ENCODE data around the gene LILRB3. TPM values are rescaled to one million over a fixed set of nuclear protein-coding genes. Genes with fewer than 3 reads are reported as not detected.
"Not testable (repeated sequence)": the region's sequence is repeated elsewhere in the genome, so short reads cannot be mapped to it uniquely, and the experiment has no call there.

LILRB3 gene
- polyA plus RNA-seq, 1 experiment: not detected

GRCh38 chr19:54219702-54220101 is 3.1 kb downstream of the LILRB3 start:
- DNase-seq (ENCODE audit: low read depth, low spot score); POLR2A ChIA-PET; H3K27ac ChIP-seq (ENCODE audit: low read depth, low read length); H3K4me3 ChIP-seq (ENCODE audit: low read depth, low read length); H3K9me3 ChIP-seq (ENCODE audit: control insufficient read depth, insufficient read depth, low read length); CTCF ChIA-PET: not testable (repeated sequence)
- peaks cover 12% of the 10 kb centered on the region for H3K27me3 ChIP-seq (ENCODE audit: control insufficient read depth, insufficient read depth, low read length)

GRCh38 chr19:54218960-54219661 is 3.7 kb downstream of the LILRB3 start:
- H3K27me3 ChIP-seq (ENCODE audit: control insufficient read depth, insufficient read depth, low read length): peaks cover 12% of the 10 kb centered on the region
- ChIA-PET CTCF (no interaction called here), POLR2A (no interaction called here)
- no peak overlapping the region for H3K4me3 ChIP-seq (ENCODE audit: low read depth, low read length)
- no peak for DNase-seq (ENCODE audit: low read depth, low spot score)
- H3K27ac ChIP-seq (ENCODE audit: low read depth, low read length): no peak overlapping the region
- no peak for TF ChIP-seq CTCF (IDR thresholded peaks at IDR 0.05; ENCODE audit: low read depth, low read length)
- no peaks in the 10 kb centered on the region for H3K9me3 ChIP-seq (ENCODE audit: control insufficient read depth, insufficient read depth, low read length)

- H3K4me3 ChIP-seq (ENCODE audit: low read depth, low read length): no peak overlapping the region
- H3K27me3 ChIP-seq (ENCODE audit: control insufficient read depth, insufficient read depth, low read length): peaks cover 12% of the 10 kb centered on the region
- ChIA-PET CTCF (no interaction called here), POLR2A (no interaction called here)
- H3K27ac ChIP-seq (ENCODE audit: low read depth, low read length): no peak overlapping the region
- DNase-seq (ENCODE audit: low read depth, low spot score): no peak
- no peak for TF ChIP-seq CTCF (IDR thresholded peaks at IDR 0.05; ENCODE audit: low read depth, low read length)
- H3K9me3 ChIP-seq (ENCODE audit: control insufficient read depth, insufficient read depth, low read length): no peaks in the 10 kb centered on the region
Observed at GRCh38 chr19:54218259-54218658, 4.5 kb downstream of the LILRB3 start.

- DNase-seq (ENCODE audit: low read depth, low spot score); H3K27ac ChIP-seq (ENCODE audit: low read depth, low read length); CTCF ChIA-PET; H3K9me3 ChIP-seq (ENCODE audit: control insufficient read depth, insufficient read depth, low read length); POLR2A ChIA-PET; H3K4me3 ChIP-seq (ENCODE audit: low read depth, low read length): not testable (repeated sequence)
- peaks cover 12% of the 10 kb centered on the region for H3K27me3 ChIP-seq (ENCODE audit: control insufficient read depth, insufficient read depth, low read length)
Observed at GRCh38 chr19:54217517-54218247, 5.1 kb downstream of the LILRB3 start.

- DNase-seq (ENCODE audit: low read depth, low spot score): no peak
- Histone ChIP-seq H3K27me3 (ENCODE audit: control insufficient read depth, insufficient read depth, low read length) (peaks cover 10% of the 10 kb centered on the region), H3K4me3 (ENCODE audit: low read depth, low read length) (no peak overlapping the region), H3K27ac (ENCODE audit: low read depth, low read length) (no peak overlapping the region), H3K9me3 (ENCODE audit: control insufficient read depth, insufficient read depth, low read length) (no peaks in the 10 kb centered on the region)
- CTCF ChIA-PET: no interaction called here
- no peak for TF ChIP-seq CTCF (IDR thresholded peaks at IDR 0.05; ENCODE audit: low read depth, low read length)
- POLR2A ChIA-PET: no interaction called here
Observed at GRCh38 chr19:54216869-54217268, 5.9 kb downstream of the LILRB3 start.

- DNase-seq (ENCODE audit: low read depth, low spot score); CTCF ChIA-PET; H3K27me3 ChIP-seq (ENCODE audit: control insufficient read depth, insufficient read depth, low read length); H3K4me3 ChIP-seq (ENCODE audit: low read depth, low read length); H3K27ac ChIP-seq (ENCODE audit: low read depth, low read length); POLR2A ChIA-PET; H3K9me3 ChIP-seq (ENCODE audit: control insufficient read depth, insufficient read depth, low read length): not testable (repeated sequence)
Observed at GRCh38 chr19:54214734-54215133, 8.1 kb downstream of the LILRB3 start.

GRCh38 chr19:54214217-54214616 is 8.6 kb downstream of the LILRB3 start:
- H3K27me3 ChIP-seq (ENCODE audit: control insufficient read depth, insufficient read depth, low read length); CTCF ChIA-PET; H3K9me3 ChIP-seq (ENCODE audit: control insufficient read depth, insufficient read depth, low read length); POLR2A ChIA-PET; DNase-seq (ENCODE audit: low read depth, low spot score); H3K27ac ChIP-seq (ENCODE audit: low read depth, low read length); H3K4me3 ChIP-seq (ENCODE audit: low read depth, low read length): not testable (repeated sequence)

Measured in AG04450 (cell line).